Duodenal mucosa (tissue), 2 donors: ENCODE data around the gene HGS.

ENCODE experiments used
- H3K27ac ChIP-seq: one replicate; pipeline ENCODE4 v1.7.0; 2013; ENCODE audit warnings: low read depth, low read length
- H3K27me3 ChIP-seq, 2 donors: one replicate each; pipeline ENCODE4 v1.7.0; 2013; ENCODE audit warnings: low read length in 2 of 2, control low read depth in 1 of 2; ENCODE audit not compliant: insufficient read depth in 2 of 2, control insufficient read depth in 1 of 2
- H3K36me3 ChIP-seq, 2 donors: one replicate each; pipeline ENCODE4 v1.7.0; 2013; ENCODE audit warnings: low read length in 2 of 2, control low read depth in 1 of 2; ENCODE audit not compliant: insufficient read depth in 2 of 2, control insufficient read depth in 1 of 2
- H3K4me1 ChIP-seq, 2 donors: one replicate each; pipeline ENCODE4 v1.7.0; 2013; ENCODE audit warnings: low read length in 2 of 2, control low read depth in 1 of 2; ENCODE audit not compliant: insufficient read depth in 2 of 2, control insufficient read depth in 1 of 2
- H3K4me3 ChIP-seq, 2 donors: one replicate each; pipeline ENCODE4 v1.7.0; 2013; ENCODE audit warnings: low read length in 2 of 2, low read depth in 1 of 2
- H3K9ac ChIP-seq, 2 donors: one replicate each; pipeline ENCODE4 v1.7.0; 2013; ENCODE audit warnings: low read length in 2 of 2, low read depth in 1 of 2
- H3K9me3 ChIP-seq, 2 donors: one replicate each; pipeline ENCODE4 v1.7.0; 2013; ENCODE audit warnings: low read length in 2 of 2, control low read depth in 1 of 2; ENCODE audit not compliant: control insufficient read depth in 1 of 2

The HGS gene

DNA sequence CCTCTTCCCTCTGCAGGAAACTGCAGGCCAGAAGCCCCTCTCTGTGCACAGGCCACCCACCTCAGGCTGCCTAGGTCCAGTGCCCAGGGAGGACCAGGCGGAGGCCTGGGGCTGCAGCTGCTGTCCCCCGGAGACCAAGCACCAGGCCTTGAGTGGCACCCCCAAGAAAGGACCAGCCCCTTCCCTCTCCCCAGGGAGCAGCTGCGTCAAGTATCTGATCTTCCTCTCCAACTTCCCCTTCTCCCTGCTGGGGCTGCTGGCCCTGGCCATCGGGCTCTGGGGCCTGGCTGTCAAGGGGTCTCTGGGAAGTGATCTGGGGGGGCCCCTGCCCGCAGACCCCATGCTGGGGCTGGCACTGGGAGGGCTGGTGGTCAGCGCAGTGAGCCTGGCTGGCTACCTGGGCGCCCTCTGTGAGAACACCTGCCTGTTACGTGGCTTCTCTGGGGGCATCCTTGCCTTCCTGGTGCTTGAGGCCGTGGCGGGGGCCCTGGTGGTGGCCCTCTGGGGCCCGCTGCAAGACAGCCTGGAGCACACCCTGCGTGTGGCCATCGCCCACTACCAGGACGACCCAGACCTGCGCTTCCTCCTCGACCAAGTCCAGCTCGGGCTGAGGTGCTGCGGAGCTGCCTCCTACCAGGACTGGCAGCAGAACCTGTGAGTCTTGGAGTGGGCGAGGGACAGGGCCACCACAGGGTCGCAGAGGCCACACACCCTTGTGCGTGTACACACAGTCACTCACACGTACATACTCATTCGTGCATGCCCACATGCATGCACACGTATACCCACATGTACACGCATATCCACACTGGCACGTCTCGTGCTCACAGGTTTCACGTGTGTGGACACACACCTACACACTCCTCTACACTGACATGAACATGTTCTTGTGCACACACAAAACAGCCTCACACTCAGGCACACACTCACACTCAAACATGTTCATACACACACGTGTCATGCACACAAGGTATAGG is 38.5 kb upstream of the HGS start:
- peaks cover 6 to 12% of the 10 kb centered on the region in 2 donors for H3K27me3 ChIP-seq
- peaks cover 0 to 4% of the 10 kb centered on the region in 2 donors for H3K9me3 ChIP-seq

DNA sequence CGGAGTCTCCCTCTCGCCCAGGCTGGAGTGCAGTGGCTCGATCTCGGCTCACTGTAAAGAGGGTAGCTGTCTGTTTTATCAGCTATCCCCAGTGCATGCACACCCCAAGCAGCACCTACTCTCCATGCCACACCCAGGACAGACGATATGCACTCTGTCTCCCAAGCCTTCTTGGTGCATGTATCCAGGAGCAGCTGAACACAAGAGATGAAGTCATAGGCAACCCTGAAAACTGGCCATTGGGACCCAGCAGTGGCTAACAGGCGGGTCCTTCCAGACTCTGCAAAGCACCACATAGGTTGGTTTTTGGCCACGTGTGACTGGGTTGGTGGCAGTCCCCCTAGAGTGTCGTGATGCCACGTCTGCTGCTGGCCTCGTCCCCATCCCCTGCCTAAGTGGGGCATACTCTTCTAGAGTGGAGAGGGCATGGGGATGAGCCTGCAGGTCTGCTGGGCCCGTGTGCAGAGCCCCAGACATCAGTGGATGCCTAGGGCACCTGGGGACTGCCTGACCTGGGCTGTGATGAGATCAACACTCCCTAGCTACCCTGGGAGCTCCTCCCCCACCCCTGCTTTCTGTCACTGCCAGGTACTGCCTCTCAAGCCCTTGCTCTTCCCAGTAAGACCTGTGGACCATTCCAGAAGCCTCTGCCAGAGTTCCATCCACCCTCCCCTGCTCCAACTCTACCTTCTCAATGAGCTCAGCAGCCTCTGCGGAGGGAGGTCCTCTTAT is 36.8 kb upstream of the HGS start:
- Histone ChIP-seq H3K9me3 (peaks cover 0 to 4% of the 10 kb centered on the region in 2 donors), H3K4me1 (no peaks in the 10 kb centered on the region), H3K9ac (no peak overlapping the region), H3K36me3 (no peaks in the 10 kb centered on the region), H3K27me3 (peaks cover 6 to 12% of the 10 kb centered on the region in 2 donors), H3K4me3 (no peak overlapping the region), H3K27ac (no peak overlapping the region)

More for the DNA sequence above, 38.5 kb upstream of the HGS start:
- Histone ChIP-seq H3K9ac (no peak overlapping the region), H3K36me3 (no peaks in the 10 kb centered on the region), H3K4me1 (no peaks in the 10 kb centered on the region), H3K27ac (no peak overlapping the region), H3K4me3 (no peak overlapping the region)

DNA sequence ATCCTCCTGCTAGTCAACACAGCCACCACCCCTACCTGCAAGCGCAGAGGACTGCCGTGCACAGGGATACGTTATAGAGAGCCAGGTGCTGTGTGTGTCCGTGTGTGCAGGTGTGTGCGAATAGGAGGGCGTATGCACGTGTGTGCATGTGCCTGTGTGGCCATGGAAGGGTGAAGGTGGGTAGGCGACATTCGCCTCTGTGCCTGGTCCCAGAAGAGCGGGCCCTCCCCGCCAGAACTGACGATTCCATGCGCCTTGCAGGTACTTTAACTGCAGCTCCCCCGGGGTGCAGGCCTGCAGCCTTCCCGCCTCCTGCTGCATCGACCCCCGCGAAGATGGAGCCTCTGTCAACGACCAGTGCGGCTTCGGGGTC is 36.2 kb upstream of the HGS start:
- Histone ChIP-seq H3K36me3 (no peaks in the 10 kb centered on the region), H3K9me3 (peaks cover 0 to 4% of the 10 kb centered on the region in 2 donors), H3K9ac (no peak overlapping the region), H3K27me3 (peaks cover 6 to 12% of the 10 kb centered on the region in 2 donors), H3K27ac (no peak overlapping the region), H3K4me3 (no peak overlapping the region), H3K4me1 (no peaks in the 10 kb centered on the region)

DNA sequence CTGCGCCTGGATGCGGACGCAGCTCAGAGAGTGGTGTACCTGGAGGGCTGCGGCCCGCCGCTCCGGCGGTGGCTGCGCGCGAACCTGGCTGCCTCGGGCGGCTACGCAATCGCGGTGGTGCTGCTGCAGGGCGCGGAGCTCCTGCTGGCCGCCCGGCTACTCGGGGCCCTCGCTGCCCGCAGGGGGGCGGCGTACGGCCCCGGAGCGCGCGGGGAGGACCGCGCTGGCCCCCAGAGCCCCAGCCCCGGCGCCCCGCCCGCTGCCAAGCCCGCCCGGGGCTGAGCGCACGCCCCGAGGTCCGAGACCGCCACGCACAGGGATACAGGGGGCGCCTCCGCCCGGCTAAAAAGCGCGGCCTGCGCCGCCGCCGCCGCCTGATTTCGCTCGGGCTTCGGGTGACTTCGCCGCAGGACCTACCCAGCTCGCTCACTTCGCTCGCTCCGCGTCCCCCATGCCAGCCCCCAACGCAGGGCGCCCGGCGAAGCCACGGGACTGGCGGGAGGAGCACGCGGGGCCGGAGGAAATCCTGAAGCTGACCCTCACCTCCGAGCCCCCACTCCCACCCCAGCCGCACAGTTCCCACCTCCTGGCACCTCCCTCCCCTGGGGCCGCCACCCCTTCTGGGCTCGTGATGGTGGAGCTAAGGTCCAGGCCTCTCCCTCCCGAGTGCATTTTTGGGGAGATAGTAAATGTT is 35.7 kb upstream of the HGS start:
- Histone ChIP-seq H3K9me3 (peaks cover 0 to 4% of the 10 kb centered on the region in 2 donors), H3K27me3 (peaks cover 6 to 12% of the 10 kb centered on the region in 2 donors), H3K4me3 (no peak overlapping the region), H3K9ac (no peak overlapping the region), H3K36me3 (no peaks in the 10 kb centered on the region), H3K4me1 (no peaks in the 10 kb centered on the region), H3K27ac (no peak overlapping the region)

DNA sequence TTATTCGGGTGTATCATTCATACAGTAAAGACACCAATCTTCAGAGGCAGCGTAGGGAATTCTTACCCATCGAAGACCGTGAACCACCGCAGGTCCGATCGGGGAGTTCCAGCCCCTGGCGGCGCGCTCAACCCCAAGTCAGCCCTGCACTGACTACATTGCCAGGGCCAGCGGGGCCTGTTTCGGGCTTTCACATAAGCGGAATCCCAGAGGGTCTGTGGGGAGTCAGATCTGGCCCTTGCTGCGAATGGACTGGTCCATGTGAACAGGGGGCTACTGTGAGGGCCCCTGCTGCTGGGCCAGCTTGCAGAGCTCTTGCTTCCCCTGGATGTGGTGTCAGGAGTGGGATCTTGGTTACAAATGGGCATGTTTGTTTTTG is 35.1 kb upstream of the HGS start:
- Histone ChIP-seq H3K4me1 (peaks cover 0 to 3% of the 10 kb centered on the region in 2 donors), H3K27me3 (peaks cover 6 to 12% of the 10 kb centered on the region in 2 donors)

DNA sequence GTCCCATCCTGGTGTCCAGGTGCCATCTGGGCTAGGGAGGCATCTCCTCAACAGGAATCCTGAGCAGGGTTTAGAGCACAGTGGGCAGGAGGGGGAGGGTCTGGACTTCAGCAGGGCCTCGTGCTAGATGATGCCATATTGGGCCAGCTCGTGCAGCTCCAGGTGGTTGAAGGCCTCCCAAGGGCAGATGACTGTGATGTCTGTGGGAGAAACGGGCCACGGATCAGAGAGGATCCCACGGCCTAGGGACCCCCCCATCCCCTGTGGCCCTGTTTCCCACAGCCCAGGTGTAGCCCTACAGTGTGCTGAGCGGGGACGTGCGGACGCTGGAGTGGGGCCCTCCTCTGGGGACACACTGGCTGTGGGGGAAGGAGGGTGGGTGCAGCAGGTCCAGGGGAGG is 32.9 kb upstream of the HGS start:
- Histone ChIP-seq H3K27me3 (peaks cover 6 to 12% of the 10 kb centered on the region in 2 donors), H3K36me3 (no peaks in the 10 kb centered on the region), H3K4me1 (peaks cover 0 to 3% of the 10 kb centered on the region in 2 donors), H3K27ac (no peak overlapping the region), H3K9ac (no peak overlapping the region), H3K4me3 (no peak overlapping the region), H3K9me3 (peaks cover 0 to 4% of the 10 kb centered on the region in 2 donors)

More for the DNA sequence above, 35.1 kb upstream of the HGS start:
- Histone ChIP-seq H3K4me3 (no peak overlapping the region), H3K27ac (no peak overlapping the region), H3K36me3 (no peaks in the 10 kb centered on the region), H3K9ac (no peak overlapping the region), H3K9me3 (peaks cover 0 to 4% of the 10 kb centered on the region in 2 donors)

DNA sequence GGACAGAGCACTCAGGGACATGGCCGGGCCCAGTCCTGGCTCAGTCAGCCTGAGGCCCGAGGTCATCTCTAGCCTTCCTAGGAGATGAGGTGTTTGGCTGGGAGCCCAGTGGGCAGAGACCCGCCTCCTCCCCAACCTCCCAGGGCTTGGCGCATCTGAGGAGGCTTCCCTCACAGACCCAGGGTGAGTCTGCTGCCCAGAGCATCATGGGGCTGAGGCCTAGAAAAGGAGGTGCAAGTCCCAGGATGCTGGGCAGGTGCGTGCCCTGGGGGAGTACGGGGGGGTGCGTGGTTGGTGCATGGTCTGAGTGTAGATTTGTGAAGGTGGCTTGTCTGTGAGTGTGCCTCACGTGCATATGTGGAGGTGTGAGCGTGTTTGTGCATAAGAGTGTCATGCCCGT is 32.1 kb upstream of the HGS start:
- H3K27me3 ChIP-seq: peaks cover 6 to 12% of the 10 kb centered on the region in 2 donors
- no peak overlapping the region for H3K4me3 ChIP-seq
- no peak overlapping the region for H3K27ac ChIP-seq
- no peaks in the 10 kb centered on the region for H3K36me3 ChIP-seq
- peaks cover 0 to 3% of the 10 kb centered on the region in 2 donors for H3K4me1 ChIP-seq
- H3K9ac ChIP-seq: no peak overlapping the region
- peaks cover 0 to 4% of the 10 kb centered on the region in 2 donors for H3K9me3 ChIP-seq

DNA sequence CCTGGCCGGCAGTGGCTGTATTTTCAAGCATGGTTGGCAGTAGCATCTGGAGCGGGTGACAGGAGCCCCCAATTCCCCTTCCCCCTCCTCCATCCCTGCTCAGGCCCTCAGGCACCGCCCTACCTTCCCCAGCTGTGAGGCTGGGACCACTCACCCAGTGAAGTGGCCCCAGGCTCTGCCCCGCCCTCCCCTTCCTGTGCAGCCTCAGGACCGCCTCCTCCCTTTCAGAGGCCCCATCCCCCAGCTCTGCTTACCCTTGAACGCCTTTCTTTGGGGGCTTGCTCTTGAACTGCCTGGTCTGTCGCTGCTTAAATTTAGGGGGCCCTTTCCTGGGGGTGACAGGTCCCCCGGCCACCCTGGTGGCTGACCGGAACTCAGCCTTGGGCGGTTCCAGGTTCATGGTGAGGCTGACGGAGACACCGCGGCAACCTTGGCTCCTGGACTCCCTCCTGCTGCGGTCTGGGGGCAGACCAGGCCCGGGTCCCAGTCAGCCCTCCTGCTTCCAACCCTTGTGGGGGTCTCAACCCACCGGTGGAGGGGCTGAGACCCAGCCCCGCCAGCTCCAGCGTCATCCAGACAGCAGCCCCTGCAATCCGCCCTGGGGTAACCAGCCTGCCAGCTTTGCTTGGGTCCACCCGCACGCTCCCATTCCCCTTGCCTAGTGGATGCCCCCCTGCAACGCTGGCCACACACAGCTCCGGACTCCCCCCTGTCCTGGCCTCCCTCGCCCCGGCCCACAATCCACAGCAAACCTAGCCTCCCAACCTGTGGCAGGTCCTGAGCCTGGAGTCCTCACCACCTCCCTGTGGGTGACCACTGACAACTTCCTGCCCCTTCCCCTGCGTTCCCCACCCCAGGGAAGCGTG is 30.7 kb upstream of the HGS start:
- Histone ChIP-seq H3K4me1 (peaks cover 3 to 5% of the 10 kb centered on the region in 2 donors), H3K27me3 (peaks cover 0 to 7% of the 10 kb centered on the region in 2 donors), H3K36me3 (no peaks in the 10 kb centered on the region), H3K9ac (no peak overlapping the region), H3K27ac (no peak overlapping the region), H3K9me3 (peaks cover 0 to 4% of the 10 kb centered on the region in 2 donors), H3K4me3 (peak overlapping the region; percentile 30 to 40)

DNA sequence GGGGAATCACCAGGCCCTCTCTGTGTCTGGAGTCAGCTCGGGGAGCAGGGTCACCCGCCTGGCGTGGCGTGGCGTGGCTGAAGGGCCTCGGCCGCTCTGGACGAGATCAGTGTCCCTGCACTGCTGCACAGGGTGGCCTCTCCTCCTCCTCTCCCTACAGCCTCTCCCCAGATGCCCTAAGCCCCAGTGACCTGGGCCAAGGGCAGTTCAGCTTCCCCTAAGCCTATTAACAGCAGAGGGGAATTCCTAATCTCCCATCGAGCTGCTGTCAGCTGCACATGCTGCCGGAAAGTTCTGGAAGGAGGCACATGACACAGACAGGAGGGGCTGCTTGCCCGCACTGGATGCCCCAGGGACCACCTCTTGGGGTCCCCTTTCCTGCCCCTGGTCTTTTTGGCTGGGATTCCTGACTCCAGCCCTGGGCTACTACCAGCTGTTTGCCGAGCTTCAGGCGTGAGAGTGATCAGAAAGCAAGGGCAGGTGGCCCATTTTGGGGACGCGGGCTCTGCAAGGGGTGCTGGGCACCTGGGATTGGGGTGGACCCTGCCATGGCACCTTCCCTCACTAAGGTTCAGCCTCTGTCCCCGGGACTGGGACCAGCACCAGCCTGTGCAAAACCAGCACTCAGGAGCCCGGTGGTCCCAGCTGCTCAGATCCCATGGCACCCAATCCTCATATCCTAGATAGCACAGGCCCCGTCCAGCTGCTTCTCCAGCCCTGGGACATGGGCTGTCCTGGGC is 28.3 kb upstream of the HGS start:
- H3K4me1 ChIP-seq: peaks cover 3 to 5% of the 10 kb centered on the region in 2 donors
- no peak overlapping the region for H3K9ac ChIP-seq
- no peak overlapping the region for H3K4me3 ChIP-seq
- no peaks in the 10 kb centered on the region for H3K9me3 ChIP-seq
- no peaks in the 10 kb centered on the region for H3K27me3 ChIP-seq
- no peak overlapping the region for H3K27ac ChIP-seq
- H3K36me3 ChIP-seq: no peaks in the 10 kb centered on the region
